Measurements from ENCODE around the gene KIRREL3.

The KIRREL3 gene

GRCh38 chr11:126461996-126462395 is 538.6 kb downstream of the KIRREL3 start:
- Histone ChIP-seq H3K4me1 (ENCODE audit: low read depth, poor library complexity, severe bottlenecking) (peaks cover 27% of the 10 kb centered on the region), H4K20me1 (ENCODE audit: insufficient read depth) (no peaks in the 10 kb centered on the region), H3K4me3 (IDR thresholded peaks at IDR 0.05; ENCODE audit: insufficient read depth, low read depth, low read length) (no peak overlapping the region), H3K4me2 (no peak overlapping the region), H3K27me3 (ENCODE audit: insufficient read depth, low read depth) (no peaks in the 10 kb centered on the region), H3K36me3 (ENCODE audit: insufficient read depth) (no peaks in the 10 kb centered on the region), H3K27ac (no peak overlapping the region), H3K79me2 (ENCODE audit: insufficient read depth, low read depth) (no peaks in the 10 kb centered on the region), H3K9ac (no peak overlapping the region), H2AFZ (ENCODE audit: low read depth) (no peak overlapping the region)
- no peak for TF ChIP-seq CTCF (conservative IDR thresholded peaks at IDR 0.05; ENCODE audit: low read depth, low read length)

GRCh38 chr11:126461096-126461440 is 539.5 kb downstream of the KIRREL3 start:
- no peak overlapping the region for H3K4me2 ChIP-seq
- no peak overlapping the region for H2AFZ ChIP-seq (ENCODE audit: low read depth)
- H3K79me2 ChIP-seq (ENCODE audit: insufficient read depth, low read depth), result no peaks in the 10 kb centered on the region
- no peaks in the 10 kb centered on the region for H3K36me3 ChIP-seq (ENCODE audit: insufficient read depth)
- H4K20me1 ChIP-seq (ENCODE audit: insufficient read depth), result no peaks in the 10 kb centered on the region
- no peak for TF ChIP-seq CTCF (conservative IDR thresholded peaks at IDR 0.05; ENCODE audit: low read depth, low read length)
- no peak overlapping the region for H3K27ac ChIP-seq
- no peaks in the 10 kb centered on the region for H3K27me3 ChIP-seq (ENCODE audit: insufficient read depth, low read depth)
- H3K9ac ChIP-seq, result no peak overlapping the region
- H3K4me3 ChIP-seq (IDR thresholded peaks at IDR 0.05; ENCODE audit: insufficient read depth, low read depth, low read length), result no peak overlapping the region
- H3K4me1 ChIP-seq (ENCODE audit: low read depth, poor library complexity, severe bottlenecking), result peaks cover 18% of the 10 kb centered on the region

- H2AFZ ChIP-seq (ENCODE audit: low read depth), result no peak overlapping the region
Measured at GRCh38 chr11:126460417-126461095, 540.0 kb downstream of the KIRREL3 start.

GRCh38 chr11:126459691-126460281 is 540.8 kb downstream of the KIRREL3 start:
- no peak overlapping the region for H3K27ac ChIP-seq
- no peak overlapping the region for H3K4me2 ChIP-seq
- no peaks in the 10 kb centered on the region for H3K79me2 ChIP-seq (ENCODE audit: insufficient read depth, low read depth)
- H3K27me3 ChIP-seq (ENCODE audit: insufficient read depth, low read depth), result no peaks in the 10 kb centered on the region
- H3K36me3 ChIP-seq (ENCODE audit: insufficient read depth), result no peaks in the 10 kb centered on the region
- no peak overlapping the region for H3K9ac ChIP-seq
- no peak overlapping the region for H3K4me3 ChIP-seq (IDR thresholded peaks at IDR 0.05; ENCODE audit: insufficient read depth, low read depth, low read length)
- H4K20me1 ChIP-seq (ENCODE audit: insufficient read depth), result no peaks in the 10 kb centered on the region
- no peak for TF ChIP-seq CTCF (conservative IDR thresholded peaks at IDR 0.05; ENCODE audit: low read depth, low read length)
- H2AFZ ChIP-seq (ENCODE audit: low read depth), result no peak overlapping the region
- H3K4me1 ChIP-seq (ENCODE audit: low read depth, poor library complexity, severe bottlenecking), result peaks cover 6% of the 10 kb centered on the region

More at GRCh38 chr11:126460417-126461095, 540.0 kb downstream of the KIRREL3 start:
- Histone ChIP-seq H3K4me3 (IDR thresholded peaks at IDR 0.05; ENCODE audit: insufficient read depth, low read depth, low read length) (no peak overlapping the region), H3K4me2 (no peak overlapping the region), H3K27me3 (ENCODE audit: insufficient read depth, low read depth) (no peaks in the 10 kb centered on the region), H3K4me1 (ENCODE audit: low read depth, poor library complexity, severe bottlenecking) (peaks cover 14% of the 10 kb centered on the region), H4K20me1 (ENCODE audit: insufficient read depth) (no peaks in the 10 kb centered on the region), H3K27ac (no peak overlapping the region), H3K36me3 (ENCODE audit: insufficient read depth) (no peaks in the 10 kb centered on the region), H3K9ac (no peak overlapping the region), H3K79me2 (ENCODE audit: insufficient read depth, low read depth) (no peaks in the 10 kb centered on the region)
- TF ChIP-seq CTCF (conservative IDR thresholded peaks at IDR 0.05; ENCODE audit: low read depth, low read length), result no peak
